GM18519 (cell line): ENCODE measurements around the gene TMIGD1.

Experiments
- ATAC-seq: cut with Tn5 transposase; IDR thresholded peaks from one replicate; pipeline ENCODE4 v1.9.1; 2021; ENCODE audit warnings: mild to moderate bottlenecking, moderate library complexity; ENCODE audit not compliant: unreplicated experiment, low FRiP score

TMIGD1 gene

GRCh38 chr17:30292286-30292858 lies 41.5 kb downstream of the TMIGD1 start:
- ATAC-seq, result no peak

GRCh38 chr17:30291543-30292285 lies 42.1 kb downstream of the TMIGD1 start, which contains the start of gene BLMH:
Gene BLMH, minus strand, starts transcription at chr17:30291944. Its CDS starts 125 bp downstream, at chr17:30291819.
- peak; percentile 65 for ATAC-seq

GRCh38 chr17:30290696-30291542 lies 42.9 kb downstream of the TMIGD1 start:
- ATAC-seq, result no peak

- no peak for ATAC-seq
These were observed 43.8 kb downstream of the TMIGD1 start for GRCh38 chr17:30290077-30290476.

GRCh38 chr17:30279156-30279555 lies 54.7 kb downstream of the TMIGD1 start:
- ATAC-seq, result no peak

- no peak for ATAC-seq
These were observed 55.8 kb downstream of the TMIGD1 start for GRCh38 chr17:30278032-30278431.

GRCh38 chr17:30275911-30276310 lies 57.9 kb downstream of the TMIGD1 start:
- ATAC-seq, result no peak

- no peak for ATAC-seq
These were observed 59.0 kb downstream of the TMIGD1 start for GRCh38 chr17:30274887-30275286.

GRCh38 chr17:30273373-30273772 lies 60.5 kb downstream of the TMIGD1 start:
- ATAC-seq, result no peak

- ATAC-seq, result no peak
These were observed 62.8 kb downstream of the TMIGD1 start for GRCh38 chr17:30271102-30271501.

GRCh38 chr17:30267625-30268024 lies 66.2 kb downstream of the TMIGD1 start:
- ATAC-seq, result no peak
